OCI-M1 (cell line): ENCODE results near the gene DERL3.

Source experiments
- DNase-seq: peaks from one replicate; lab custom pipeline; 2025; lab: John Stamatoyannopoulos, UW

Gene DERL3

DNA sequence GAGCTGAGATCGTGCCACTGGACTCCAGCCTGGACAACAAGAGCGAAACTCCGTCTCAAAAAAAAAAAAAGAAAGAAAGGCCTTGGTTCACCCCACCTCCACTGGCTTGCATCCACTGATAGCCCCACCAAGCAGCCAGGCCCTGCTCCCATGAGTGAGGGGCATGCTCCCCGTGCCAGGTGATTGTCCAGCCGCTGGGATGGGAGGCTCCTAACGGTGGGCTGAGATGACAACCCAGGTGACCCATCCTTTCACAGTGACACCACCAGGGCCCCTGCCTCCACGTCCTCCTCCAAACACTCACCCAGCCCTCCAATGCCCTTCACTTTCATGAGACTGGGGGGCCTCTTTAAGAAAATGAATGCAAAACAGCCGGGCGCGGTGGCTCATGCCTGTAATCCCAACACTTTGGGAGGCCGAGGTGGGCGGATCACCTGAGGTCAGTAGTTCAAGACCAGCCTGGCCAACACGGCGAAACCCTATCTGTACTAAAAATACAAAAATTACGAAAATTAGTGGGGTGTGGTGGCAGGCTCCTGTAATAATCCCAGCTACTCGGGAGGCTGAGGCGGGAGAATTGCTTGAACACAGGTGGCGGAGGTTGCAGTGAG lies 8.6 kb upstream of the DERL3 start:
- no peak for DNase-seq

- no peak for DNase-seq
These were observed 7.3 kb upstream of the DERL3 start for GRCh38 chr22:23846081-23846469.

DNA sequence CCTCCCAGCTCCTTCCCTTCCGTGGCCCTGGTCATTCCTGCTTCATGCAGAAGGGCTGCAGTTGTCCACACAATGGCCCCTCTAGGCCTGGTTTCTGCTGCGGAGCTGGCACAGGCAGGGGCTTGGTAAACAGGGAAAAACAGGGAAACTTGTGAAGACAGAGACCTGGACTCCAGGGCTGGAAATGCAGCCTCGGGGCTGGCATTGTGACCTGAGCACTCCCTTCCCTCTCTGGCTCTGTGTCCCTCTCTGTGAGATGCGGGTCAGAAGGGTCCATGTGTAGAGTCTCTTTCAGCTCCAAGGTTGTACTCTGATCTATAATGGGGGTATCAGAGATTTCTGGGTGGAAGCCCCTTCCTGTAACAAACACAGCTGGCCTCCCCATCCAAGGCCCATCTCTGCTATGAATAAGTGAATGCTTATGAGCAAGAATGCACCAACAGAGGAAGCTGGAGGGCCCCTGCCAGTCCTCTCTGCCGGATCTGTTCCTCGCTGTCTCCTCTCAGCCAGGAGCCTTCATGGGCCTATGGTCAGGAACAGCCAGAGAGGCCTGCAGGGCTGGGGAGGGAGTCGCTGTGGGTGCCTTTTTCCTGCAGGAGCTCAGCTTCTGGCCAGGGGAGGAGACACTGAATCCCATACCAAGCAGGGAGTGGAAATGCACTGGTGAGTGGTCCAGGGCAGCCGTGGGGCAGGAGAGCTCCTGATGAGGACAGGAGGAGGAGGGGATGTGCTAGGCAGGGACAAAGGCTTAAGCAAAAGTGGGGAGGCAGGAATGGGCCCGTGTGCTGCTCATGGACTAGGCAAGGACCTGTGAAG lies 6.7 kb upstream of the DERL3 start:
- DNase-seq = no peak

DNA sequence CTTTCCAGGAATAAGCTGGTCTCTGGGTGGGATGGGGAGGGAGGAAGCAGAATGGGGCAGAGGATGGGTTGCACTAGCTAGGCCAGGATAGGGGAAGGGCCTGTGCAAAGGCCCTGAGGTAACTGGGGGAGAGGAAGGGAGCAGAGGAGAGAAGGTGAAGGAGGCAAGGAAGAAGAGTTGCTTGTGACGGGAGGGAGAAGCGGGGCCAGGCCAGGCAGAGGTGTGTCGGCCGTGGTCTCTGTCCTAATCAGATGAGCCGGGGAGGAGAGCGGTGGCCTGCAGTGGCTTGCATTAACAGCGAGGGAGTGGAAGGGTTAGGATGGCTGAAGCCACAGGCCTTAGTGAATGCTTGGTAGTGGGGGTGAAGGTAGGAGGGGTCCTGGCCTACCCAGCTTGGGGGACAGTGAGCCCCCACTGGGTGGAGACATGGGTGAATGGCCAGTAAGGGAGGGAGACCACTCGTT lies 6.0 kb upstream of the DERL3 start:
- DNase-seq = no peak

GRCh38 chr22:23842599-23842998 lies 3.8 kb upstream of the DERL3 start:
- DNase-seq = no peak

DNA sequence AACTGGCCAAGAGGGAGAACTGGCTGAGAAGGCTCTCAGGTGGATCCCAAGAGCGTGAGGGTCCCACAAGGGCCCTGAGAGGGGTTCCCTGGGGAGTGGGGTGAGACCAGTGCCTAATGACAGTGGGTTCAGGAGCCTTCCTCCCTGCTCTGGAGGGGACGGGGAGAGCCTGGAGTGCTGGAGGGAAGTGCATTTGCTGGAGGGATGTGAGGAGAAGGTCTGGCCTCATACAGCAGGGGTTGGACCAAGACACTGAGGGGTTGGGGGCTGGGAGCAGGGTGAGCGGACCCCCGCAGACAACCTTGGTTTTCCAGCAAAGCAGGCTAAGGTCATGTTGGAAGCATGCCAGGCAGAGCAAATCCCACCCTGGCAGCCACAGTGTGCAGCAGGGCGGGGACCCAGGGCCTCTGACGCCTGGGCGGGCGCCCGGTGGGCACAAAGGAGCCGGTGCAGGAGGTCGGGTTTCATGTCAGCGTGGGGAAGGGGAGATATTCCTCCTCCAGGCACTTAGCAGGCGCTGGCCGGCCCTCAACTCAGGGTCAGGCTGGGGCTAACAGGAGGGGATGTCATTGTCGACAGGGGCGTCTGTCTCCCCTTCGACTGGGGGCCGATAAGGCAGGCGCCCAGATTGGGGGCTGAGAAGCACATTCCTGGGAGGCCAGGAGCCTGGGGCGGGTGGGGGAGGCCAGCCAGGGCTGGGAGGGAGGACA lies 3.1 kb upstream of the DERL3 start:
- no peak for DNase-seq

GRCh38 chr22:23841292-23841691 lies 2.5 kb upstream of the DERL3 start:
- no peak for DNase-seq

DNA sequence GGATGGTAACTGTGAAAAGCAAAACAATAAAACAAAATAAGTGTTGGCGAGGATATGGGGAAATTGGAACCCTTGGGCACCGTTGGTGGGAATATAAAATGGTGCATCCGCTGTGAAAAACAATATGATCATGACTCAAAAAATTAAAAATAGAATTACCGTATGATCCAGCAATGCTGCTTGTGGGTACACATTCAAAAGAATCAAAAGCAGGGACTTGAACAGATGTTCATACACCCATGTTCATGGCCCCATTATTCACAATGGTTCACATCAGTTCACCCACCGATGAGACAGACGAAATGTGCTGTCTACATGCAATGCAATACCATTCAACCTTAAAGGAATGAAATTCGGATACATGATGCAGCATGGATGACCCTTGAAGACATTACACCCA lies 1.2 kb upstream of the DERL3 start:
- no peak for DNase-seq

- peak; percentile 83 for DNase-seq
These were observed 710 bp downstream of the DERL3 start for GRCh38 chr22:23837911-23838680.

DNA sequence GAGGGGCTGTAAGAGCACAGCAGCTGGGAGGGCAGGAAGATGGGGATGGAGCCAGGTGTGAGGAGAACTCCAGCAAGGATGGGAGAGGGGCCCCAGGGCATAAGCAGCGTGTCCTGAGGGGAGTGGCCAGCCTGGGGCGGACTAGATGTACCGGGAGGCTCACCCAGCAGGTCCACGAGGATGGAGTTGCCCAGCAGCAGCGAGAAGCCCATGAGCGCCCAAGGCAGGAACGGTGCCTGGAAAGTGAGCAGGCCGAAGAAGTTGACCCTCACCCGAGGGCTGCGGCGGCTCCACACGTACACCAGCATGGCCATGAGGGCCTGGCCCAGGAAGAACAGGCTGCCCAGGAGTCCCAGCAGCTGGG lies 1.3 kb downstream of the DERL3 start:
- no peak for DNase-seq

GRCh38 chr22:23836692-23837495 lies 1.9 kb downstream of the DERL3 start:
- DNase-seq = no peak

DNA sequence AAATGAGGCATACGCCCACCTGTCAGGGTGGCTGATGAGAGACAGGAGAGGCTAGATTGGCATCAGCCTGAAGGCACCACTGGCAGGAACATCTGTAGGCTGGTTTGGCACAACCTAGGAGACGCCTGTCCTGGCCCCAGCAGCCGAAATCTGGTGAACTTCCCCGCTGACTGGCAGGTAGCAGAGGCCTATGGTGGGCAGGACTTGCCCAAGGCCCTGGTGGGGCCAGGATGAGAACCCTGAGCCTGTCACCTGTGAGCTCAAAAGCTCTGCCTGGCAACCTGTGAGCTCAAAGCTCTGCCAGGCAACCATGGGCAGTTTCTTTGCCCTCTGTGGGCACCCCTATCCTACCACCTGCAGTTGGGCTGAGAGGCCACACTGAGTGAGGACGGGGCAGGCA lies 2.5 kb downstream of the DERL3 start:
- no peak for DNase-seq

DNA sequence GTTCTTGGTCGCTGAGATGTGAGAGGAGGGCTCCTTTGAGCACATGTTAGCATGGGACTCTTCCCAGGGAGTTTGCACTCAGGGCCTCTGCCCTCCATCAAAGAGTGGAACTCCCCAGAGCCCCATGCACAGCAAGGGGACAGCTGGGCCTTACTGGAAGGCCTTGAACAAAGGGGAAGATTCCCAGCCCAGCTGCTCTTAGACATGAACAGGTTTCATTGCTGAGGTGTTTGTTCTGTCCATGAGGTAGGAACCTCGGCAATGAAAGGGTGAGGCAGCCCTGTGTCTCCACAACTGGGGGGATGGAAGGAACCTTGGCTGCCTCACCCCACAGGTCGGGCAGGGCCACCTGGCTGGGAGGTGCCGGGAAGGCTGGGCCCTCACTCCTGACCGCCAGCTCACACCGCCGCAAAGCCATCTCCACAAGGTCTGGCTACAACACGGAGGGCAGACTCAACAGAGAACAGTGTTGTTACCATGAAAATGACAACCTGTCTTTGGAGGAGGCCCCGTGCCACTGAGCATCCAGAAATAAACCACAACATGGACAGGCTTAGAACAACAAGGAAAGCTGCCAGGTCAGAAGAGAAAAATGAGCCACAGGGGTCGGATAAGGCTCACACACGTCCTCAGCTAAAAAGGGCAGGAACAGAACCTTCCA lies 3.2 kb downstream of the DERL3 start:
- no peak for DNase-seq

- DNase-seq = no peak
These were observed 3.9 kb downstream of the DERL3 start for GRCh38 chr22:23834793-23835483.

- DNase-seq = no peak
These were observed 4.4 kb downstream of the DERL3 start for GRCh38 chr22:23834406-23834792.

DNA sequence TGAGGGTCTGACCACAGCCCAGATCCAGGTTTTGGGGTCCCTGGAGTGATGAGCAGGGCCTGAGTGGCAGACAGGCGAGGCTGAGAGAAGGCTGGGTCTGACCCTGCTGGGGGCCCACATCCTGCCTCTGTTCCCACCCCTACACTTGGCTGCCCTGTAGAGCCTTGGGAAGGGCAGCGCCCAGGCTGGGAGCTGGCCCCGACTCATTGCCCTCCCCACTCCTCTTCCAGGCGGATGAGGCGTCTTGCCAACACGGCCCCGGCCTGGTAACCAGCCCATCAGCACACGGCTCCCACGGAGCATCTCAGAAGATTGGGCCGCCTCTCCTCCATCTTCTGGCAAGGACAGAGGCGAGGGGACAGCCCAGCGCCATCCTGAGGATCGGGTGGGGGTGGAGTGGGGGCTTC lies 4.9 kb downstream of the DERL3 start:
- DNase-seq = no peak

GRCh38 chr22:23833017-23833751 lies 5.6 kb downstream of the DERL3 start:
- DNase-seq = no peak

GRCh38 chr22:23832226-23833016 lies 6.4 kb downstream of the DERL3 start:
- DNase-seq = no peak

- no peak for DNase-seq
These were observed 7.0 kb downstream of the DERL3 start for GRCh38 chr22:23831781-23832180.
